DMS 273 treated with DMSO at 0.1 percent for 48 hours (cell line): ENCODE results near the gene PITPNM1.
"Not testable (repeated sequence)": the region's sequence is repeated elsewhere in the genome, so short reads cannot be mapped to it uniquely, and the experiment has no call there.

Source experiments
- DNase-seq: peaks from one replicate; lab custom pipeline; 2025; lab: John Stamatoyannopoulos, UW

Gene PITPNM1

GRCh38 chr11:67523556-67524479 is 18.7 kb upstream of the PITPNM1 start:
- no peak for DNase-seq

GRCh38 chr11:67522844-67523555 is 17.8 kb upstream of the PITPNM1 start, which contains the start of gene CABP2:
Gene CABP2, minus strand, starts transcription at chr11:67523446. Its CDS starts 120 bp downstream, at chr11:67523326.
- DNase-seq = no peak

GRCh38 chr11:67522338-67522737 is 17.2 kb upstream of the PITPNM1 start:
- DNase-seq = no peak

- no peak for DNase-seq
Measured at GRCh38 chr11:67521924-67522323, 16.8 kb upstream of the PITPNM1 start.

- DNase-seq = no peak
Measured at GRCh38 chr11:67520856-67521824, 16.0 kb upstream of the PITPNM1 start.

GRCh38 chr11:67519726-67520125 is 14.6 kb upstream of the PITPNM1 start:
- no peak for DNase-seq

- no peak for DNase-seq
Measured at GRCh38 chr11:67517784-67518552, 12.8 kb upstream of the PITPNM1 start.

- no peak for DNase-seq
Measured at GRCh38 chr11:67516806-67517205, 11.6 kb upstream of the PITPNM1 start.

GRCh38 chr11:67514116-67514515 is 9.0 kb upstream of the PITPNM1 start:
- DNase-seq = no peak

GRCh38 chr11:67511558-67511957 is 6.4 kb upstream of the PITPNM1 start:
- DNase-seq = not testable (repeated sequence)

GRCh38 chr11:67510023-67510345 is 4.8 kb upstream of the PITPNM1 start:
- DNase-seq = no peak

GRCh38 chr11:67508486-67509121 is 3.4 kb upstream of the PITPNM1 start:
- DNase-seq = peak; percentile 83

GRCh38 chr11:67507864-67508485 is 2.8 kb upstream of the PITPNM1 start, which contains the start of gene CDK2AP2:
Gene CDK2AP2, minus strand, starts transcription at chr11:67508162. Its CDS starts 80 bp downstream, at chr11:67508082.
- peak; percentile 89 for DNase-seq

GRCh38 chr11:67507242-67507863 is 2.2 kb upstream of the PITPNM1 start:
- no peak for DNase-seq

- no peak for DNase-seq
Measured at GRCh38 chr11:67506426-67507051, 1.4 kb upstream of the PITPNM1 start.

- peak; percentile 45 for DNase-seq
Measured at GRCh38 chr11:67505605-67506396, 638 bp upstream of the PITPNM1 start.

- DNase-seq = no peak
Measured at GRCh38 chr11:67504005-67504949, 886 bp downstream of the PITPNM1 start.
